ENCODE results near the gene CDC14A.

The CDC14A gene

DNA sequence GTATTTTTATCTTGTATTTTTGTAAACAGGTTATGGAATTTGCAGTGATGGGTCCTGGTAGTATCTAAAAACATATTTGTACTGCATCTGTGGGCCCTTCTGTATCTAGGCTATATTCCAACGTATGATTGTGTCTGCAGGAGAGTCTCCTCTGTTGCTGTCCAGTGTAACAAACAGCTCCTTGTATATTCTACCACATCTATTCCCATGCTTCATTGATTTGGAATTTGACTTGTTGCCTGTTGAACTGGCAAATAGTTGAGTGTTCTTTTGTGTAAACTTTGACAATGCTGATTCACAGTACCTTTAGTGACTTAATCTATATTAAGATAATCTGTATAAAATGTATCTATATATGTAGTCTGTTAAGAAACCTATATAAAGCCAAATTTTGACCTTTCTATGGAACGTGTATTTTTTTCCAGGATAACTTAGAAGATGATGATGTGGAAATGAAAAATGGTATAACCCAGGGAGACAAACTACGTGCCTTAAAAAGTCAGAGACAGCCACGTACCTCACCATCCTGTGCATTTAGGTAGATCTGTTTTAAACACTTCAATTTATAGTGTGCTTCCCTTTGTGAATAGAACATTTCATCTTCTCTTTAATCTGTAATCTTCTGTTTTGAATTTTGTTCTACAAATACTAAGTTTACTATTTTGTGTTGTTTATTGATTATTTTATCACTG is 142.2 kb downstream of the CDC14A start:
- no peak for TF ChIP-seq SPI1 (IDR thresholded peaks at IDR 0.05; ENCODE audit: borderline replicate concordance, low read depth)
- no peak for TF ChIP-seq GABPA (IDR thresholded peaks at IDR 0.05; ENCODE audit: low read depth)
- TF ChIP-seq, protein P1, sequence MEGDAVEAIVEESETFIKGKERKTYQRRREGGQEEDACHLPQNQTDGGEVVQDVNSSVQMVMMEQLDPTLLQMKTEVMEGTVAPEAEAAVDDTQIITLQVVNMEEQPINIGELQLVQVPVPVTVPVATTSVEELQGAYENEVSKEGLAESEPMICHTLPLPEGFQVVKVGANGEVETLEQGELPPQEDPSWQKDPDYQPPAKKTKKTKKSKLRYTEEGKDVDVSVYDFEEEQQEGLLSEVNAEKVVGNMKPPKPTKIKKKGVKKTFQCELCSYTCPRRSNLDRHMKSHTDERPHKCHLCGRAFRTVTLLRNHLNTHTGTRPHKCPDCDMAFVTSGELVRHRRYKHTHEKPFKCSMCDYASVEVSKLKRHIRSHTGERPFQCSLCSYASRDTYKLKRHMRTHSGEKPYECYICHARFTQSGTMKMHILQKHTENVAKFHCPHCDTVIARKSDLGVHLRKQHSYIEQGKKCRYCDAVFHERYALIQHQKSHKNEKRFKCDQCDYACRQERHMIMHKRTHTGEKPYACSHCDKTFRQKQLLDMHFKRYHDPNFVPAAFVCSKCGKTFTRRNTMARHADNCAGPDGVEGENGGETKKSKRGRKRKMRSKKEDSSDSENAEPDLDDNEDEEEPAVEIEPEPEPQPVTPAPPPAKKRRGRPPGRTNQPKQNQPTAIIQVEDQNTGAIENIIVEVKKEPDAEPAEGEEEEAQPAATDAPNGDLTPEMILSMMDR (IDR thresholded peaks at IDR 0.05; ENCODE audit: insufficient read depth, low read length) = no peak
- TF ChIP-seq, protein P2, sequence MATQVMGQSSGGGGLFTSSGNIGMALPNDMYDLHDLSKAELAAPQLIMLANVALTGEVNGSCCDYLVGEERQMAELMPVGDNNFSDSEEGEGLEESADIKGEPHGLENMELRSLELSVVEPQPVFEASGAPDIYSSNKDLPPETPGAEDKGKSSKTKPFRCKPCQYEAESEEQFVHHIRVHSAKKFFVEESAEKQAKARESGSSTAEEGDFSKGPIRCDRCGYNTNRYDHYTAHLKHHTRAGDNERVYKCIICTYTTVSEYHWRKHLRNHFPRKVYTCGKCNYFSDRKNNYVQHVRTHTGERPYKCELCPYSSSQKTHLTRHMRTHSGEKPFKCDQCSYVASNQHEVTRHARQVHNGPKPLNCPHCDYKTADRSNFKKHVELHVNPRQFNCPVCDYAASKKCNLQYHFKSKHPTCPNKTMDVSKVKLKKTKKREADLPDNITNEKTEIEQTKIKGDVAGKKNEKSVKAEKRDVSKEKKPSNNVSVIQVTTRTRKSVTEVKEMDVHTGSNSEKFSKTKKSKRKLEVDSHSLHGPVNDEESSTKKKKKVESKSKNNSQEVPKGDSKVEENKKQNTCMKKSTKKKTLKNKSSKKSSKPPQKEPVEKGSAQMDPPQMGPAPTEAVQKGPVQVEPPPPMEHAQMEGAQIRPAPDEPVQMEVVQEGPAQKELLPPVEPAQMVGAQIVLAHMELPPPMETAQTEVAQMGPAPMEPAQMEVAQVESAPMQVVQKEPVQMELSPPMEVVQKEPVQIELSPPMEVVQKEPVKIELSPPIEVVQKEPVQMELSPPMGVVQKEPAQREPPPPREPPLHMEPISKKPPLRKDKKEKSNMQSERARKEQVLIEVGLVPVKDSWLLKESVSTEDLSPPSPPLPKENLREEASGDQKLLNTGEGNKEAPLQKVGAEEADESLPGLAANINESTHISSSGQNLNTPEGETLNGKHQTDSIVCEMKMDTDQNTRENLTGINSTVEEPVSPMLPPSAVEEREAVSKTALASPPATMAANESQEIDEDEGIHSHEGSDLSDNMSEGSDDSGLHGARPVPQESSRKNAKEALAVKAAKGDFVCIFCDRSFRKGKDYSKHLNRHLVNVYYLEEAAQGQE (IDR thresholded peaks at IDR 0.05; ENCODE audit: insufficient replicate concordance, low read depth) = no peak
- no peak for TF ChIP-seq POLR2AphosphoS5 (IDR thresholded peaks at IDR 0.05; ENCODE audit: low read depth)
- Histone ChIP-seq H3K4me3 (replicated peaks; ENCODE audit: insufficient read depth, low read length) (no peak overlapping the region), H3K27me3 (ENCODE audit: insufficient read depth, poor library complexity, severe bottlenecking) (no peaks in the 10 kb centered on the region), H3K27ac (replicated peaks) (no peak overlapping the region)
- DNase-seq (ENCODE audit: low read depth in 1 of 2, low spot score in 1 of 2) = no peak

DNA sequence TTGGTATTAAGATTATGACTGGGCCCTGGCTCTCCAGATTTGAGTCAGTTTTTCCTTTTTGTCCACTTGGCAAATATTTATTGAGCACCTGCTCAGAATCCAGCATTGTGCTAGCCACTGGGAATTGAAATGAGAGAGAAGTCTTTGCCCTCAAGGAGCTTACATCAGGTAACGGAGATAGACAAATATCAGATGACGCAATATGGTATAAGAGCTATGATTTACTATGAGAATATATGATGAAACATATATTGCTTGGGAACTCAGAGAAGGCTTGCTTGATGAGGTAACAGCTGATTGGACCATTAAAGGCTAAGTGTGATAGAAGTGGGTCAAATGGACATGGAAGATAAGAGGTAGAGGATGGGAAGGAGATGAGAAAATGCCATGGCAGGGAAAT is 144.6 kb downstream of the CDC14A start:
- Histone ChIP-seq H3K4me3 (replicated peaks; ENCODE audit: insufficient read depth, low read length) (no peak overlapping the region), H3K27ac (replicated peaks) (no peak overlapping the region), H3K27me3 (ENCODE audit: insufficient read depth, poor library complexity, severe bottlenecking) (no peaks in the 10 kb centered on the region)
- no peak for DNase-seq (ENCODE audit: low read depth in 1 of 2, low spot score in 1 of 2)
- TF ChIP-seq SPI1 (IDR thresholded peaks at IDR 0.05; ENCODE audit: borderline replicate concordance, low read depth) (no peak), POLR2AphosphoS5 (IDR thresholded peaks at IDR 0.05; ENCODE audit: low read depth) (no peak), GABPA (IDR thresholded peaks at IDR 0.05; ENCODE audit: low read depth) (no peak)
- TF ChIP-seq, protein P1 (IDR thresholded peaks at IDR 0.05; ENCODE audit: insufficient read depth, low read length) = no peak
- TF ChIP-seq, protein P2 (IDR thresholded peaks at IDR 0.05; ENCODE audit: insufficient replicate concordance, low read depth) = no peak

DNA sequence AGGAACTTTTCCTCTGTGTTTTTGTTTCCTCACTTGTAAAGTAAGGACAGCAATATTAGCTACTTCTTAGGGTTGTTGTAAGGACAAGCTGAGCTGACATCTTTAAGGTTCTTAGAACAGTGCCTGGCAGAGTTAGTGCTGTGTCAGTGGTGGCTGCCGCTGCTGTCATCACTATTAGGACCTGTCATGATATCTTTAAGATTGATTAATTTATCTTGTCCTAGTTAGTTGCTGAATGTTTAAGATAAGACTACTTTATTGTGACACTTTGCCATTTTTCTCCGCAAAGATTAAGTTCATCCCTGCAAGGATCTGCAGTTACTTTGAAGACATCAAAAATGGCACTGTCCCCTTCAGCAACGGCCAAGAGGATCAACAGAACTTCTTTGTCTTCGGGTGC is 145.5 kb downstream of the CDC14A start:
- no peak for DNase-seq (ENCODE audit: low read depth in 1 of 2, low spot score in 1 of 2)
- Histone ChIP-seq H3K27me3 (ENCODE audit: insufficient read depth, poor library complexity, severe bottlenecking) (no peaks in the 10 kb centered on the region), H3K4me3 (replicated peaks; ENCODE audit: insufficient read depth, low read length) (no peak overlapping the region), H3K27ac (replicated peaks) (no peak overlapping the region)
- TF ChIP-seq POLR2AphosphoS5 (IDR thresholded peaks at IDR 0.05; ENCODE audit: low read depth) = no peak
- TF ChIP-seq SPI1 (IDR thresholded peaks at IDR 0.05; ENCODE audit: borderline replicate concordance, low read depth) = no peak
- TF ChIP-seq GABPA (IDR thresholded peaks at IDR 0.05; ENCODE audit: low read depth) = no peak
- TF ChIP-seq, protein P2 (IDR thresholded peaks at IDR 0.05; ENCODE audit: insufficient replicate concordance, low read depth) = no peak
- TF ChIP-seq, protein P1 (IDR thresholded peaks at IDR 0.05; ENCODE audit: insufficient read depth, low read length) = no peak
